Lower leg skin (tissue), 3 donors: ENCODE data around the gene ATRX.

ENCODE experiments used
- POLR2A ChIP-seq, 2 donors: fragments of 450-650 bp; IDR thresholded peaks; one replicate each; pipeline ENCODE4 v1.6.1; 2016 to 2017; ENCODE audit warnings: antibody characterized with exemption in 2 of 2, mild to moderate bottlenecking in 1 of 2, moderate library complexity in 1 of 2
- TF ChIP-seq, protein P1 (sequence below), 3 donors: fragments of 450-650 bp; IDR thresholded peaks; one replicate each; pipeline ENCODE4 v1.5.1; 2016; ENCODE audit warnings: antibody characterized with exemption in 3 of 3, mild to moderate bottlenecking in 3 of 3, moderate library complexity in 2 of 3

DNA sequence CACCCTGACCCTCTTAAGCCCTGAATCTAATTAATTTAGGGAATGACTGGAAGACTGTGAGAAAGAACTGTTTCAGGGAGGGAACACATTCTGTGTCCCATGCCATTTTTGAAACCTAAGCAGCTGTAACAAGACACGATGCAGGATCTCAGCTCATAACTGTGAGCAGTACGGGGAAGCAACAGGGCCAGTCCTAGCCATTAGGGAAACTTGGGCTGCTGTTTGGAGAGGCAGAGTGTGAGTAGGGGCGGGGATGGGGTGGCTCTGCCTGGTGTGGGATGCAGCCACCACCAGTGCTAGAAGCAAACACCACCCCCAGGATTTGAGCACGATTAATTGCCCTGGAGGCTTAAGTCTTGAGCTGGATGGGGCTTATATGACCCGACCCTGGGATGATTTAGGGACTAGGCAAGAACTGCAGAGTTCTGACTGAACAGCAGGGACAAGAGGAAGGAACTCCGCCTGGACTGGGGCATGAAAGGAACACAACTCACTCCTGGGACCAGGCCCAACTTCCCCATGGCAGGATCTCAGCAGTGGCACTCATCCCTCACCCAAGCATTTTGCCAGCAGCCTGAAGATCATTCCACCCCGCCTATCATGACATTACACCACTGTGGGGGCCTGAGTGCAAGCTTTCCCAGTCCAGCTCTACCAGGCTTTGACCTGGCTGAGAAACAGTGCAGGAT lies 43.1 kb downstream of the ATRX start:
- TF ChIP-seq, protein P1, sequence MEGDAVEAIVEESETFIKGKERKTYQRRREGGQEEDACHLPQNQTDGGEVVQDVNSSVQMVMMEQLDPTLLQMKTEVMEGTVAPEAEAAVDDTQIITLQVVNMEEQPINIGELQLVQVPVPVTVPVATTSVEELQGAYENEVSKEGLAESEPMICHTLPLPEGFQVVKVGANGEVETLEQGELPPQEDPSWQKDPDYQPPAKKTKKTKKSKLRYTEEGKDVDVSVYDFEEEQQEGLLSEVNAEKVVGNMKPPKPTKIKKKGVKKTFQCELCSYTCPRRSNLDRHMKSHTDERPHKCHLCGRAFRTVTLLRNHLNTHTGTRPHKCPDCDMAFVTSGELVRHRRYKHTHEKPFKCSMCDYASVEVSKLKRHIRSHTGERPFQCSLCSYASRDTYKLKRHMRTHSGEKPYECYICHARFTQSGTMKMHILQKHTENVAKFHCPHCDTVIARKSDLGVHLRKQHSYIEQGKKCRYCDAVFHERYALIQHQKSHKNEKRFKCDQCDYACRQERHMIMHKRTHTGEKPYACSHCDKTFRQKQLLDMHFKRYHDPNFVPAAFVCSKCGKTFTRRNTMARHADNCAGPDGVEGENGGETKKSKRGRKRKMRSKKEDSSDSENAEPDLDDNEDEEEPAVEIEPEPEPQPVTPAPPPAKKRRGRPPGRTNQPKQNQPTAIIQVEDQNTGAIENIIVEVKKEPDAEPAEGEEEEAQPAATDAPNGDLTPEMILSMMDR (IDR thresholded peaks at IDR 0.05), result no peak
- TF ChIP-seq POLR2A (IDR thresholded peaks at IDR 0.05), result no peak
